Skeletal muscle tissue (tissue), 4 donors: Measurements from ENCODE around the gene UST. TPM values are rescaled to one million over a fixed set of nuclear protein-coding genes. Genes with fewer than 3 reads are reported as not detected.

Experiments
- H3K27ac ChIP-seq: one replicate; pipeline ENCODE4 v1.7.0; 2013; ENCODE audit warnings: mild to moderate bottlenecking, low read depth, low read length, inconsistent platforms
- H3K27me3 ChIP-seq, 3 donors: one replicate each; pipeline ENCODE4 v1.7.0; 2013; ENCODE audit warnings: low read length in 3 of 3; ENCODE audit not compliant: control insufficient read depth in 3 of 3, insufficient read depth in 3 of 3
- H3K36me3 ChIP-seq, 3 donors: one replicate each; pipeline ENCODE4 v1.7.0; 2013; ENCODE audit warnings: low read length in 3 of 3; ENCODE audit not compliant: control insufficient read depth in 3 of 3, insufficient read depth in 3 of 3
- H3K4me1 ChIP-seq, 3 donors: one replicate each; pipeline ENCODE4 v1.7.0; 2013; ENCODE audit warnings: low read length in 3 of 3, mild to moderate bottlenecking in 3 of 3; ENCODE audit not compliant: control insufficient read depth in 3 of 3, insufficient read depth in 3 of 3
- H3K4me3 ChIP-seq, 3 donors: one replicate each; pipeline ENCODE4 v1.7.0; 2013; ENCODE audit warnings: low read length in 3 of 3
- H3K9ac ChIP-seq, 3 donors: one replicate each; pipeline ENCODE4 v1.7.0; 2013; ENCODE audit warnings: low read length in 3 of 3, mild to moderate bottlenecking in 3 of 3, moderate library complexity in 2 of 3, low read depth in 1 of 3
- H3K9me3 ChIP-seq, 3 donors: one replicate each; pipeline ENCODE4 v1.7.0; 2013; ENCODE audit warnings: low read length in 3 of 3; ENCODE audit not compliant: control insufficient read depth in 3 of 3
- total RNA-seq: library from RNA; depleted of rRNA; stranded (reverse); fragments of >200 nt; gene quantifications from one replicate; pipeline ENCODE4 v1.2.3, GENCODE V29; 2014
- donor health status: Osteomylitis.

Gene UST
- total RNA-seq, 1 donor from 2014 or later = 14.6 TPM

DNA sequence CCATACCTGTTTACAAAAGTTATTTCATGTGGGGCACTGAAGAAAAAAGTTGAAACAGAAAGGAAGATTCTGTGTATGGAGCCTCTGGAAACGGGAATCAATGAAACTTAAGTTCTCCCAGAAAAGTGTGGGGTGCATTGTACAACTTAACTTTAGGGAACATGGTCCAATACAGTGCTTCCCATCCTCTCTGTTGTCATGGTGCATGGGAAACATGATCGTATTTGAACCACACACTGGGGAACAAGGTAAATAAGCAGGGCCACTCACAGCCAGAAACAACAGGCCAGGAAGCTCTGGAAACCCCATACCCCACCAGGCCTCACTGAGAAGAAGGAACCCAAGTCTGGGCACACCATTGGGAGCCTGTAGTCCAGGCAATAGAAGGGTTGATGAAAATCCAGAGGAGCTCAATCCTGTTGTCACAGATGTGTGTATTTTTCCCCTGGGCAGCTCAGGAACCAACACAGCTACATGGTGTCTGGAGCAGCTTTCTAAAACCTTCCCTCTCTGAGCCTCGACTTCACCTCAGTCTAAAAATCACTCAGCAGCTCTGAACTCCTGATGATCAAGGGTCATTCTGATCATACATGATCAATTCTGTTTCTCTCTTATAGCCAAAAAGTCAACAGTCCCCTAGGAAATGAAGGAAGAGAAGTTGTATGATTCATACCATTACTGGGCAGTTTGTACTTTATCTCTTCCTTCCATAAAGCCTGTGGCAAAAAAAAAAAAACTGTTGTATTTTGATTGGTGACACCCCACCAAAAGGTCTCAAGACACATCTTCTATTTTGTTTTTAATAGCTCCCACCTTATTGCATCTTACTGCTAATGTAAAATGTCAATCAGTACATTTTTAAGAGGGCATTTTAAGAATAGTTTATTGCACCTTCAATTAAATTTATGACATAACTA, 372.2 kb downstream of the UST start:
- Histone ChIP-seq H3K9ac (no peak overlapping the region), H3K36me3 (no peaks in the 10 kb centered on the region), H3K27ac (no peak overlapping the region), H3K4me1 (no peaks in the 10 kb centered on the region), H3K9me3 (no peaks in the 10 kb centered on the region), H3K27me3 (no peaks in the 10 kb centered on the region), H3K4me3 (no peak overlapping the region)

DNA sequence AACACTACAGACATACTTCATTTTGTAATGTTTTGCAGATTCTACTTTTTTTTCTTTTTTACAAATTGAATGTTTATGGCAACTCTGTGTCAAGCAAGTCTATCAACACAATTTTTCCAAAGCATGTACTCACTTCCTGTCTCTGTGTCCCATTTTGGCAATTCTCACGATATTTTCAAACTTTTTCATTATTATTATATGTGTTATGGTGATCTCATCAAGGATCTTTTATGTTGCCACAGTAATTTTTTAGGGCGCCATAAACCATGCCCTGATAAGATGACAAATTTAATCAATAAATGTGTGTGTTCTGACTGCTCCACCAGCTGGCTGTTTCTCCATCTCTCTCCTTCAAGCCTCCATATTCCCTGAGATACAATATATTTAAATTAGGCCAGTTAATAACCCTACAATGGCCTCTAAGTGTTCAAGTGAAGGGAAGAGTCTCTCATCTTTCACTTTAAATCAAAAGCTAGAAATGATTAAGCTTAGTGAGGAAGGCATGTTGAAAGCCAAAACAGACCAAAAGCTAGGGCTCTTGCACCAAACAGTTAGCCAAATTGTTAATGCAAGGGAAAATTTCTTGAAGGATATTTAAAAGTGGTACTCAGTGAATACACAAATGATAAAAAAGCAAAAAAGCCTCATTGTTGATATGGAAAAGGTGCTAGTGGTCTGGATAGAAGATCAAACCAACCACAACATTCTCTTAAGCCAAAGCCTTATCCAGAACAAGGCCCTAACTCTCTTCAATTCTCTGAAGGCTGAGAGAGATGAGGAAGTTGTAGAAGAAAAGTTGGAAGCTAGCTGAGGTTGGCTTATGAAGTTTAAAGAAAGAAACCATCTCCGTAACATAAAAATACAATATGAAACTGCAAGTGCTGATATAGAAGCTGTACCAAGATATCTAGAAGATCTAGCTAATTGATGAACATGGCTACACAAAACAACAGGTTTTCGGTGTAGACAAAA, 376.3 kb downstream of the UST start:
- Histone ChIP-seq H3K36me3 (no peaks in the 10 kb centered on the region), H3K9ac (no peak overlapping the region), H3K4me1 (no peaks in the 10 kb centered on the region), H3K27me3 (no peaks in the 10 kb centered on the region), H3K4me3 (no peak overlapping the region), H3K9me3 (no peaks in the 10 kb centered on the region), H3K27ac (no peak overlapping the region)

DNA sequence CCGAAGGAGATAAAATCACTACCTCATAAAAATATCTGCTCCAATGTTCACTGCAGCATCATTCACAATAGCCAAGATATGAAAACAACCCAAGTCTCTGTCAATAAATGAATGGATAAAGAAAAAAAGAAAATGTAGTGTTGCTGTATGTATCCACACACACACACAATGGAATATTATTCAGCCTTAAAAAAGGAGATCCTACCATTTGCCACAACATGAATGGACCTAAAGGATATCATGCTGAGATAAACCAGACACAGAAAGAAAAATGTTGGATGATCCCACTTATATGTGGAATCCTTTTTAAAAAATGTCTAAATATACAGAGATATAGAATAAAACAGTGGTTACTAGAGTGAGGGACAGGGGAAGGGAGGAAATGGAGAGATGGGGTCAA, 378.5 kb downstream of the UST start:
- H3K36me3 ChIP-seq = no peaks in the 10 kb centered on the region
- no peaks in the 10 kb centered on the region for H3K27me3 ChIP-seq
- H3K27ac ChIP-seq = no peak overlapping the region
- H3K9me3 ChIP-seq = no peaks in the 10 kb centered on the region
- H3K9ac ChIP-seq = no peak overlapping the region
- H3K4me1 ChIP-seq = no peaks in the 10 kb centered on the region
- H3K4me3 ChIP-seq = no peak overlapping the region
